Stimulated activated CD4-positive, alpha-beta T cell treated with anti-CD3 and anti-CD28 coated beads, Interleukin-1b, Interleukin-23, amount 100 ng/mL, for 48 hours (primary cell): ENCODE measurements around the gene SLC24A4.
"Not testable (repeated sequence)": the region's sequence is repeated elsewhere in the genome, so short reads cannot be mapped to it uniquely, and the experiment has no call there.

Experiments
- DNase-seq: peaks from one replicate; pipeline ENCODE4 v3.0.0-alpha.2; 2020

Gene SLC24A4

GRCh38 chr14:92373336-92373735, 50.4 kb downstream of the SLC24A4 start:
- no peak for DNase-seq

- DNase-seq, result no peak
These were observed 57.2 kb downstream of the SLC24A4 start for GRCh38 chr14:92380131-92380530.

- DNase-seq, result no peak
These were observed 57.6 kb downstream of the SLC24A4 start for GRCh38 chr14:92380582-92380981.

GRCh38 chr14:92382677-92383076, 59.7 kb downstream of the SLC24A4 start:
- DNase-seq, result no peak

GRCh38 chr14:92383805-92384204, 60.8 kb downstream of the SLC24A4 start:
- no peak for DNase-seq

- DNase-seq, result no peak
These were observed 61.6 kb downstream of the SLC24A4 start for GRCh38 chr14:92384461-92385133.

- DNase-seq, result no peak
These were observed 62.6 kb downstream of the SLC24A4 start for GRCh38 chr14:92385561-92385960.

- no peak for DNase-seq
These were observed 63.2 kb downstream of the SLC24A4 start for GRCh38 chr14:92386165-92386564.

- DNase-seq, result no peak
These were observed 63.7 kb downstream of the SLC24A4 start for GRCh38 chr14:92386637-92387036.

GRCh38 chr14:92387578-92387977, 64.6 kb downstream of the SLC24A4 start:
- DNase-seq, result no peak

GRCh38 chr14:92389598-92390158, 66.7 kb downstream of the SLC24A4 start:
- no peak for DNase-seq

GRCh38 chr14:92391726-92392125, 68.8 kb downstream of the SLC24A4 start:
- no peak for DNase-seq

- DNase-seq, result no peak
These were observed 69.7 kb downstream of the SLC24A4 start for GRCh38 chr14:92392711-92393110.

GRCh38 chr14:92397150-92397952, 74.4 kb downstream of the SLC24A4 start:
- no peak for DNase-seq

GRCh38 chr14:92397953-92398564, 75.1 kb downstream of the SLC24A4 start:
- DNase-seq, result no peak

GRCh38 chr14:92398888-92399636, 76.1 kb downstream of the SLC24A4 start:
- no peak for DNase-seq

- DNase-seq, result no peak
These were observed 77.8 kb downstream of the SLC24A4 start for GRCh38 chr14:92400579-92401444.

GRCh38 chr14:92401561-92401960, 78.6 kb downstream of the SLC24A4 start:
- no peak for DNase-seq

GRCh38 chr14:92402500-92402899, 79.5 kb downstream of the SLC24A4 start:
- DNase-seq, result not testable (repeated sequence)

- DNase-seq, result no peak
These were observed 81.1 kb downstream of the SLC24A4 start for GRCh38 chr14:92404018-92404417.

- DNase-seq, result no peak
These were observed 81.5 kb downstream of the SLC24A4 start for GRCh38 chr14:92404421-92404820.

GRCh38 chr14:92404938-92405337, 82.0 kb downstream of the SLC24A4 start:
- no peak for DNase-seq
